Measurements from ENCODE around the gene TXK.

TXK gene

DNA sequence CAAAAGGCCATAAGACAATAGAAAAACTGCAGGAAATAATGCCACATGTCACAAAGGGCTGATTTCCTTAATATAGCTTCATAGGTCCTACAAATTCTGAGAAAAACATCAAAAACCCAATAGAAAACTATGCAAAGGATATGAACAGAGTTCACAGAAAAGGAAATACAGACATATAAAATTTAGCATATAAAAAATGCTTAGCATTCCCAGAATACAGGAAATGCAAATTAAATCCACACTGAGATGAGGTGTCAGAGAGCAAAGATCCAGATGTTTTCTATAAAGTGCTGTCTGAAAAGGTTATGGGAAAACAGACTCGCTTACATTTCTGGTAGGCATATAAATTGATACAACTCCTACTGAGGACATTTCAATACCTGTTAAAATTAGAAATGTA lies 33.8 kb downstream of the TXK start:
- DNase-seq: no peak

DNA sequence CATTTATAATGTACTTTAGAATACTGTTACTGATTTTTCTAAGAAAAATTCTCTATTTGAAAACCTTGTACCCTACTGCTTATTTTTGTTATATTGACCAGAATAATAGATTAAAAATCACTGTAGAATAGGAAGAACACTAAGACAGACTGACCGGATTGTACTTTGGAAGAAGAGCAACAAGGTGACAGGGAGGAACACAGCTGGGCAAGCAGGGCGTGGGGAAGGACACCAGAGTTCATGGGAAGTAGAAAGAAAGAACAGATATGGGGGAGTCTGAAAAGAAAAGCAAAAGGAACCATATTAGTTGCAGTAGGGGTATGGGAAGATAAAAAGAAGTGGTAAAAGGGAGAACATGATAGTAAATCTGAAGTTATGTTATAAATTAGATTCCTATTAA lies 38.6 kb downstream of the TXK start:
- DNase-seq: no peak

DNA sequence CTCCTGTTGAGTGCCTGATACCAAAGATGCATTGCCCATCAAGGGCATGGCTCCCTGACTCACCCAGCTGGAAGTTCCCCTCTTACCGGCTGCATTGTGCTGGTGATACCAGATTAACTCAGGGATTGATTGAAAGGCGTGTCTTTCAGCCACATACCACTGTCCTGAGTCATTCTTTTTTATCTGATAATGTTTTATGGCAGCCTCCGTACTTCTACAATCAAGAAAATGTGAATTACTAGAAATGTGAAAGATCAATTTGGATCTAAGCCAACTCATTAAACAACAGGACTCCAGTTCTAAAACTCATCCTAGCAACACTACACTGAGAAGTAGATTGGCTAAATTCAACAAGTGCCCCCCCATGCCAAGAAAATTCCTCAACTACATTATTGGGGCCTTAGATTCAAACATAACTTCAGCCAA lies 40.0 kb downstream of the TXK start:
- DNase-seq: peak; percentile 37

DNA sequence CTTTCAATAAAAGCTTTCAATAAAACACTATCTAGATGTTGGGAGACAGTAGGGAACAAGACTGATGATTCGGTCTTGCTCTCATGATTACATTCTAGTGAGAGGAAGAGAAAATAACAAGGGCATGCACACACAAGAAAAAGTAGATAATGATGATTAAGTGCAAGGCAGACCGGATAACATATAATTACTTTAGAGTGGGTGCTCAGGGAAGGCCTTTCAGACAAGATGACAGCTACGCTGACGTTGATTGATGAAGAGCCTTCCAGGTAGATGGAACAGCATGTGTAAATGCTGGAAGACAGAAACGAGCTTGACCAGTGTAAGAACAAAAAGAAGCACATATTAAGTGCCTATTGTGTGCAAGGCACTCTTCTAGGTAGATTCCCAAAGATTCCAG lies 43.4 kb downstream of the TXK start:
- no peak for DNase-seq

DNA sequence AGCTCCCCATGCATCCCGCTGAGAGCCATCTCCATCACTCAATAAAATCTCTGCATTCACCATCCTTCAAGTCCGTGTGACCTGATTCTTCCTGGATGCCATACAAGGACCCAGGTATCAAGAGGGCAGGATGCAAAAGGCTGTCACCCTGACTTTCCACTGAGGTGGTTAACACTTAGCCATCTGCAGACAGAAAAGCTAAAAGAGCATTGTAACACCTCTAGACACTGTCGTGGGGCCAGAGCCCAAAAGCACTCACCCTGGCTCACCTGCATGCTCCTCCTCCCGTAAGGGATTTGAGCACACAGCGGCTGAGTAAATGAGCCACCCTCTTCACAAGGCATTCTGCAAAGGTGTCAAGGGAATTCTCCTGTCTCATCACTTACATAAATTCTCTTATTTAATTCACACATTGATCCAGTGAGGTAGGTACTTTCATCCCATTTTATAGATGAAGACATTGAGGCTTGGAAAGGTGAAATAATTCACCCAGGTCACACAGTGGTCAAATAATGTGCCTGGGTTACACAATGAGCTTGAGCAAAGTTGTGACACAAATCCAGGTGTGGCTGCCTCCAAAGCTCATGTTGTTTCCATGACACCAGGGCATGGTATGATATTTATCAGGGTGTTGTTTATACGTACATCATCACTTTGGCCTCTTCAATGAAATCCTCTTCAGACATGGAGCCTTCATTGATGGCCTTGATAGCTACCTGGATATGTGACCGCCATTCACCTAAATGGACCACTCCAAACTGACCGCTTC lies 48.0 kb downstream of the TXK start:
- DNase-seq: no peak

- no peak for DNase-seq
Measured at GRCh38 chr4:48082956-48083355, 51.1 kb downstream of the TXK start.

GRCh38 chr4:48081196-48081595 lies 52.9 kb downstream of the TXK start:
- no peak for DNase-seq

DNA sequence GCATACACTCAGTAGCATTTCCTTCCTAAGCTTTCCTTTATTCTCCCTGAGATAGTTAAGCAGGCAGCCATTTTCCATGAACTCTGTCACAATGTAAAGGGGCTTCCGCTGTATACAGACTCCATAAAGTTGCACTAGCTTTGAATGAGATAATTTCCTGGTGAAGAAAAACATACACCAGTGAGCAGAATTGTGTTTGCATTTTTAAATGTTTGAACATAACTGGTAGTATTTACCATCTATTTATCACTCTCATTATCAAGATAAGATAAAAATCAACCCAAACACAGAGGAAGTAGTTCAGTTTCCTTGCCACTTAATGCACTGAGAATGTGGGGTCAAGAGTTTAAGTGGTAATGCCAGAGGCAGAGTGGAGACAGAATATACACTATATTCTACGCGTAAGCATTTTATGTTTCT lies 54.1 kb downstream of the TXK start:
- no peak for DNase-seq

DNA sequence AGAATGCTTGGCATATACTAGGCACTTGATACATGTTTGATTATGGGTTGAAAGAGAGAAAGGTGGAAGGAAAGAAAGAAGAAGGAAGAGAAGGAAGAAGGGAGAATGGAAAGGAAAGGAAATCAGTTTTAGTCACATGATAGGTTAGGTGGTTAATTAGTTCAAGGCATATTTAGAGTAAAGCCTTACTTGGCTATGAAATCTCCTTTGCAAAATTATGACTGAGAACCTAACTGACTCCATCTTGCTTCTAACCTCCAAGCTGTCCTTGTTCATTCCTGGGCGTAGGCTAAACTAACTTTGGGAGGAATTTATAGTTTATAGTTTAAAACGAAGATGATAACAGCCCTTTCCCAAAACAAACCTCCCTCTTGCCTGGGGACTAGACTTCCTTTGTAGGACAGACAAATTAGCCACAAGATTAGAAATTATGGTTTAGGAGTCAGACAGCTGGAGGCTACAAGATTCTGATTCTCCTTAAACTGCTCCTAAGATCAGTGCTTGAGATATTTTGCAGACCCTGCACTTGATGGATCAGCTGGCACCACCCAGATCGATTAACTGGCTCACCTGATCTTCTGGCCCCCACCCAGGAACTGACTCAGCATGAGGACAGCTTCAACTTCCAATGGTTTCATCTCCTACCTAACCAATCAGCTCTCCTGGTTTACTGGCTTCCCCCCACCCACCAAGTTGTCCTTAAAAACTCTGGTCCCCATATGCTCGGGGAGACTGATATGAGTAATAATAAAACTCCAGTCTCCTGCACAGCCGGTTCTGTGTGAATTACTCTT lies 55.0 kb downstream of the TXK start:
- no peak for DNase-seq

DNA sequence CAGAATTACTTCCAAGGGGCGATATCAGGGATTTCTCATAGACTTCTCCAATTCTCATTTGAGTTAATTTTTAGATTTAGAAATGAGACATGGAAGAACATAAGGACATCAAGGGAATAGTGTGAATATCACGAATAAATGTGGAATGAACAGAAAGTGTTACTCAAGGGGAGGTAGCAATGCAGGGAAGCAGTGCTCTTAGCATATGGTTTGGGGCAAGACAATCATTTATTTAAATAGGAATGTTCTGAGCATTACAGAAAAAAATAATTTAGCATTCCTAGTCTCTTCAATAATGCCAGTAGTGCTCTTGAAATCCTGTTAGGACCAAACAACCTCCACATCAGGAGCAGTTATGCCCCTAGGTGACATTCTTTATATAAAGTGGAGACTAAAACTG lies 55.6 kb downstream of the TXK start:
- no peak for DNase-seq

DNA sequence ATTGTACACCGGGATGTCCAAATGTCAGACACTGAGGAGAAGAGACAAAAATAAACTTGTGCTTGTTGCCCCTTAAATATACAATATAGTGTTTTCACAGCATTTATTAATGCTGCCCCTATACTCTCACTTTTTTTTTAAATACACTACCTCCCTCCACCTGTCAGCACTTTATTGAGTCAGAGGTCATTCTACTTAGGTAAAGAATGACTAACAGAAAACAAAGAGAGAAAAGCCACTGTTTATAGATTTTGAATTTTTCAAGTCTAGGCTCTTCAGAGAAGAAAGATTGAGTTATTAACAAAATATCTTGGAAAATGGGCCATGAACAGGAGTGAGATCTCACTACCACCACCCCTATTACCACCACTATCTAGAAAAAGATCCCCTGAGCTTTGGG lies 59.4 kb downstream of the TXK start:
- DNase-seq: no peak

DNA sequence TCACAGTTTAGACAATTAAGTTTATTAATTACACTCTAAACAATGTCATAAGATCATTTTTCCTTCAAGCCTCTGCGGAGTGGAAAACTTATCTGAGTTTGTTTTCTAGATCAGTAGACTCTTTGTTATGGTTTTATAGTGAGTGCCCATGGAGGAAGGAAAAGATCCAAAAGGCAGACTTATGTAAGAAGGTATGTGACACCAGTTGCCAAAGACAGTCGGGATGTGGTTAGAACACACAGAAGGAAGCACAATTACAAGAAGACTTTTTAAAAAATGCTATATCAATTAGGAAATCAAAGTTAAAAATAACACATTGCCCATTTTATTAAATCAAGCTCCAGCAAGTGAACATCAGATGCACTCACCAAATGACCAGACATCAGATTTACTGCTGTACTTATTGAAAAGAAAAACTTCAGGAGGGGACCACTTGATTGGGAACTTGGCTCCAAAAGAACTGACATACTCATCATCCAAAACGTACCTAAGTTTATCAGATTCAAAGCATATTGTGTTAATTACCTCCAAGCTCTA lies 60.4 kb downstream of the TXK start:
- DNase-seq: no peak

DNA sequence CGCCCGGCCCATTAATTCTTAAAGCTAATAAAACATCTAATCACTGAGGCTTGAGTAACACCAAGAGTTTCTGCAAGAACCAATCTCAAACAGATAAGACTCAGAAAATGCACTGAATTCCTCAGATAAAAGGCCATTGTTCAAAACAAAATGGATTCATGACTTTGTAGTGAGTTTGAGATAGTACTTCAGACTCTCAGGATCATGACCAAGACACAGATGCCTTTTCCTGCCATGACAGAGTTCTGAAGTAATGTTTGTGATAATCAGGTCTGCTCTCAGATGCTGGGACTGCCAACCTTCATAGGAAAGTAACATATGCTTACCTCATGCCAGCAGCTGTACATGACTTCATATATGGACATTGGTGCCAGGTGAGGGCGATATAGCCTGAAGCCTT lies 62.9 kb downstream of the TXK start:
- DNase-seq: no peak

GRCh38 chr4:48069026-48069425 lies 65.0 kb downstream of the TXK start:
- no peak for DNase-seq

- DNase-seq: no peak
Measured at GRCh38 chr4:48068182-48068581, 65.9 kb downstream of the TXK start.

DNA sequence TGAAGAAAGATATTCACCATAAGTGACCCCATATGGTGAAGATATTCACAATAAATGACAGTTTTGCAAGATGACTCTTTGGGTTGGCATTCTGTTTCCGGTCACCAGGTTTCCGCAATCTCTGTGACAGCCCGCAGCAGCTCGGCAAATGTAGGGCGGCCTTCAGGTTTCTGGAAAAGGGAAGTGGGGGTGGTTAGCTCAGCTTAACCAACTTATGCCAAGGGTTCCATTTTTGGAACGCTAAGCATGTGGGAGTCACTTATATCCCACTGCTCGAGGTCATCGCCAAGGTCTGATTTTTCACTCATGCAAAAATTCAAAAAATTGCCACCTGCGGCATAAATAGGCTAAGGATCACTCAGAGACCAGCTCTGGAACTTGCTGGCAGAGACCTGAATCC lies 66.5 kb downstream of the TXK start:
- no peak for DNase-seq

DNA sequence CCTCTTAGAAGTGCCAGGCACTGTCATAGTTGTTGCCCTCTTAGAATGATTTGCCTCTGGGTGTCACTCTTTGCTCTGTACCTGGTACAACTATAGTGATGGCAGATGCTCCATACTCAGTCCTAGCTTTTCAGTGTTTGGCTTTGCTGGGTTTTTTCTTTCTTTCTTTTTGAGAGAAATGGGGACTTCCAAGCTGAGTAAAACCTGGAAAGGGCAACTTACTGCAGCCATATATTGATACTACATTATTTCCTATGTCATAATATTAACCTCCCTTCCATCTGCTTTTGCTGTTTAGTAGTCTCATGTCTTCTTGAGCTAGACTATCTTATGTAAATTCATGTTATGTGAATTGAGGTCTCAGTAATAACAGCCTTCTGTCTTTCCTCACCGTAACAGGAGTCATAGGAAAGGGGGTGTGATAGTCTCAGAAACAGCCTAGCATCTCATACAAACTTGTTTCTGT lies 68.4 kb downstream of the TXK start:
- peak; percentile 71 for DNase-seq

DNA sequence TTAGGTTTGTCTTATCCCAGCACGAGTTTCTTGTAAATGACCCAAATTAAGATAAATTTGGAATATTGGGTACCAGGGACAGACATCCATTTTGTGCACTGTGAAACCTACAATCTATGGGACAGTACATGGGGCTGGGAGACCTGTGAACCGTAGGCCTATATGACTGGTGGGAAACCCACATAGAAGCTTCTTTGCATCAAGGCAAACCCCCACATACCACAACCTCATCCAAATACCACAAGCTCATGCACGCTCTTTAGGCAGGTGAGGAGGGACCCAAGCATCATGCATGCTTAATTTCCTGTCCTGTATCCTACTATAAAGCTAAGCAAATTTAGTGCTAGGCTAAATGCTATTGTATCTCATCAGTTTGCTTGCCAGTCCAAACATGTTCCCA lies 69.7 kb downstream of the TXK start:
- no peak for DNase-seq

- no peak for DNase-seq
Measured at GRCh38 chr4:48058617-48059530, 75.2 kb downstream of the TXK start.

- DNase-seq: no peak
Measured at GRCh38 chr4:48051078-48051477, 83.0 kb downstream of the TXK start.

DNA sequence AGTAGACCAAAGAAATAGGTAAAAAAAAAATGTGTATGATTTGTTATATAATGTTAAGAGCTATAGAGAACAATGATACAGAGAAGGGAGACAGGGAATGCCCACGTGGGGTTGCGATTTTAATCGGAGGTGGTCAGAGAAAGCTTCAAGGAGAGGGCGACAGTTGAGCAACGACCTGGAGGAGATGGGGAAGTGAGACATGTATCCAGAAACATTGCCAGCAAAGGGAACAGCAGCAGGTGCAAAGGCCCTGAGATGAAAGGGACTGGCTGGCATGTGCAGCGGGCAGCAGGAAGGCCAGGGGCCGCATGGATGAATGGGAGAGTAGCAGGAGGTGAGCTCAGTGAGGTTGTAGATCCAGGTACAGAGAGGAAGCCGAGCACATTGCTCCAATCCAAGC lies 84.6 kb downstream of the TXK start:
- no peak for DNase-seq

DNA sequence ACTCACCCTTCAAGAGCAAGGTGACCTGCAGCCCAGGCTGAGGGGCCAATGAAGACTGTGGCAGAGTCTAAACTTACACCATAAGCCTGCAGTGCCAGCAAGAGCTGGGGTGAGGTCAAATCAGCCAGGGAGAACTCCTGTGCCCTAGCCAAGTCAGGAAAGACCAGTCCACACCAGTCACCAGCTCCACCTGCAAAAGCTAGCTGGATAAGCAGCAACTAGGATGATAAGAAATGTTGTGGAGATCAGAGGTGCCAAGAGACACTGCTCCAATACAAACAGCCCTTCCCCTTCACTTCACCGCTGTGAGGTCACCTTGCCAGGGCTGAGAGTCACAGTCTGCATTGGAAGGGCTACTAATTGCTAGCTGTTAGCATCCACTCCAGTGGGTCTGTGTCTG lies 86.2 kb downstream of the TXK start:
- DNase-seq: no peak

- DNase-seq: peak; percentile 87
Measured at GRCh38 chr4:48047421-48047844, 86.6 kb downstream of the TXK start.

Data from activated CD4-positive, alpha-beta T cell treated with anti-CD3 and anti-CD28 coated beads, Interleukin-2, amount 50 U/mL, for 16 hours (primary cell).